GM13976 (cell line): ENCODE results near the gene BPIFB6.

Experiments
- DNase-seq: peaks from one replicate; pipeline ENCODE4 v3.0.0; 2012; ENCODE audit warnings: low spot score
- in situ Hi-C: fragments of 300-500 bp; cut with MboI; formaldehyde crosslinking; loops from one replicate; pipeline ENCODE4 v1.12.0; 2022; ENCODE audit warnings: low sequenced_read_pairs, mixed read lengths, inconsistent platforms; ENCODE audit not compliant: unreplicated experiment
- TF ChIP-seq, protein P1 (sequence below): IDR thresholded peaks from 2 replicates; pipeline ENCODE4 v1.5.1; 2012; ENCODE audit warnings: borderline replicate concordance, mild to moderate bottlenecking; ENCODE audit not compliant: insufficient read depth; ENCODE audit errors: extremely low read depth, missing control alignments, control extremely low read depth

The BPIFB6 gene

DNA sequence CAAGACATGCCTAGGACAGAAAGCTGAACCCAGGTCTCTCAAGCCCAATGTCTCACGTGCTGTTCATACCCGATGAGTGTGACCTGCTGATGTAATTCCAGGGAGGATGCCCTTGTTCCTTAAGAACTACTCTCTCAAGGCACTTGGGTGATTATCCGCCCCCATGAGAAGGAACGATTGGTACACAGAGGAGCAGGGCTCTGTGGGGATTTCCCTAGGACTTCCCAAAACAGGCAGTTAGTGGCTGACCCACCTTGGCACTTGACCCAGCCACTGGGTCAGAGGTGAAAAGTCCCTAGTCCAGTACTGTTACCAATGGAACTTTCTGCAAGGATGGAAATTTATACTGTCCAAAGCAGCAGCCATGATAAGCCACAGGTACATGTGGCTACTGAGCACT, 9.2 kb upstream of the BPIFB6 start:
- no peak for DNase-seq
- in situ Hi-C loops, result no loop called here
- TF ChIP-seq, protein P1, sequence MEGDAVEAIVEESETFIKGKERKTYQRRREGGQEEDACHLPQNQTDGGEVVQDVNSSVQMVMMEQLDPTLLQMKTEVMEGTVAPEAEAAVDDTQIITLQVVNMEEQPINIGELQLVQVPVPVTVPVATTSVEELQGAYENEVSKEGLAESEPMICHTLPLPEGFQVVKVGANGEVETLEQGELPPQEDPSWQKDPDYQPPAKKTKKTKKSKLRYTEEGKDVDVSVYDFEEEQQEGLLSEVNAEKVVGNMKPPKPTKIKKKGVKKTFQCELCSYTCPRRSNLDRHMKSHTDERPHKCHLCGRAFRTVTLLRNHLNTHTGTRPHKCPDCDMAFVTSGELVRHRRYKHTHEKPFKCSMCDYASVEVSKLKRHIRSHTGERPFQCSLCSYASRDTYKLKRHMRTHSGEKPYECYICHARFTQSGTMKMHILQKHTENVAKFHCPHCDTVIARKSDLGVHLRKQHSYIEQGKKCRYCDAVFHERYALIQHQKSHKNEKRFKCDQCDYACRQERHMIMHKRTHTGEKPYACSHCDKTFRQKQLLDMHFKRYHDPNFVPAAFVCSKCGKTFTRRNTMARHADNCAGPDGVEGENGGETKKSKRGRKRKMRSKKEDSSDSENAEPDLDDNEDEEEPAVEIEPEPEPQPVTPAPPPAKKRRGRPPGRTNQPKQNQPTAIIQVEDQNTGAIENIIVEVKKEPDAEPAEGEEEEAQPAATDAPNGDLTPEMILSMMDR, result no peak

DNA sequence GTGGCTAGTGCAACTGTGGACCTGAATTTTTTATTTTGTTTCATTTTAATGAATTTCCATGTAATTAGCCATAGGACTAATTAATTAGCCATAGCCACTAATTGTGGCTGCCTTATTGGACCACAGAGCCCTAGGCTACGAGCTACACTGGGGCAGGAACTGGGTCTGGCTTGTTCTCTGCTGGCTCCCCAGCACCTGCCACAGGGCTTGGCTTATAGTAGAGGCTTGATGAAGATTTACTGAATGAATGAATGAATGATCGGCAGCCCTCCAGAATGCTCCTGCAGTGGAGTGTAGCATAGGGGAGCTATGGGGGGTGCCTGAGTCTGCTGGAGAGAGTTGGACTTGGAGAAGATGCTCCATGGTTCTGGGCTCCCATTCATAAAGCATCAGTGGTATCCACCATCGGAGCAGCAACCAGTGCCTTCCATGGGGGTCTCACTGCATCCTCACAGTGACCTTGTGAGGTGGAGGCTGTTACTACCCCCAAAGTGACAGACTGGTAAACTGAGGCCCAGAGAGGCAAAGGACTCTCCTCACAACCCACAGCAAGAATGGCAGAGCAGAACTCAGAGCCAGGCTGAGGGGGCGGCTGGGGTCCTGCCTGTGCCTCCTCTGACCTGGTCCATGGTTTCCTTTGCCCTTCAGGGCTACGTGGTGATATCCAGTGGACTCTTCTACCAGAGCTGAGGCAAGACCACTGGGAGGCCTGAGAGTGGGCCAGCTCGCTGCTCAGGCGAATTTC, 8.6 kb upstream of the BPIFB6 start:
- in situ Hi-C loops, result no loop called here
- no peak for DNase-seq
- TF ChIP-seq, protein P1, result no peak

DNA sequence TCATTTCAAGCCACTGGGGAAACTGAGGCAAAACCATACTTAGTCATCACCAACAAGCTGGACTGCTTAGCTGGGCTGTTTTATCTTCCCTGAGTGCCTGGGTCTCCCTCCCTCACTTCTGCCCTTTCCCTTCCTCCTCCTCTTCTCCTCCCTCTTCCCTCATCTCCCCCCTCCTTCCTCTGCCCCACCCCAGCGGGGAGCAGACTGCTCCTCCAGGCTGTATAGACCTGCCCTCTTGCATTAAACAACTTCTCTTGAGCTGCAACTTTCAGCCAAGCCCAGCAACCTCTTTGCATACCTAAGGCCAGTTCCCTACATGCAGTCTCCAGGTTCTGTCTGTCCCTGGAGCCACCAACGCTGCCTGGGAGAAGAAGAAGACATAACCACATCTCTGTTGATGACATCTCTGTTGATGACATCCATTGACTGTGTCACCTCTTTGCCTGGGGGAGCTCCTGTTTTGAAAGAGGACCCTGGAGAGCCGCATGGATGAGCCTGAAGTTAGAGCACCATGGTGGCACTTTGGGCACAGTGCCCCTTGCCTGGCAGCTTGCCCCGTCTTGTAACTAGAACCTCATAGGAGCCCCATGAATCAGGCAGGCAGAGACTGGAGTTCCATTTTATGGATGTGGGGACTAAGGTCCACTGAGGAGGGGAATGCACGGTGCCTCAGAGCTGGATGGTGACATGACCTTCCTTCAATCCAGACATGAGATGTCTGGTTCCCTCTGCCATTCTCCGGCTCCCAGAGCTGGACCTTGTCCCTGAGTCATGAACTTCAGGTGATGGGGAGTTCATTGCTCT, 7.8 kb upstream of the BPIFB6 start:
- DNase-seq, result no peak
- TF ChIP-seq, protein P1, result no peak
- in situ Hi-C loops, result no loop called here

DNA sequence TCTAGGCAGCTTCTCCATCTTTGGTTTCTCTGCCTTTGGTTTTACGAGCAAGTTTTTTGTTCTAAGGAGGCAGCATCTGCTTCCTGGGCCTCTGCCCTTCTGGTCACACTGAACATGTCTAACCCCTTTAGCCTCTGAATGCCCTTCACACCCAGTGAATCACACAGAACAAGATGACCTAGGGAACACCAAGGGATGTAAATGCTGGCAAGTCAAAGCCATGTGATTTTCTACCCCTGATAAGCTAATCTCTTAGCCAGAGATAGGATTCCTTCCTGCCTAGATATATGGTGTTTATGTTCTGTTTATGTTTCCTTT, 7.2 kb upstream of the BPIFB6 start:
- TF ChIP-seq, protein P1, result no peak
- no peak for DNase-seq
- in situ Hi-C loops, result no loop called here

DNA sequence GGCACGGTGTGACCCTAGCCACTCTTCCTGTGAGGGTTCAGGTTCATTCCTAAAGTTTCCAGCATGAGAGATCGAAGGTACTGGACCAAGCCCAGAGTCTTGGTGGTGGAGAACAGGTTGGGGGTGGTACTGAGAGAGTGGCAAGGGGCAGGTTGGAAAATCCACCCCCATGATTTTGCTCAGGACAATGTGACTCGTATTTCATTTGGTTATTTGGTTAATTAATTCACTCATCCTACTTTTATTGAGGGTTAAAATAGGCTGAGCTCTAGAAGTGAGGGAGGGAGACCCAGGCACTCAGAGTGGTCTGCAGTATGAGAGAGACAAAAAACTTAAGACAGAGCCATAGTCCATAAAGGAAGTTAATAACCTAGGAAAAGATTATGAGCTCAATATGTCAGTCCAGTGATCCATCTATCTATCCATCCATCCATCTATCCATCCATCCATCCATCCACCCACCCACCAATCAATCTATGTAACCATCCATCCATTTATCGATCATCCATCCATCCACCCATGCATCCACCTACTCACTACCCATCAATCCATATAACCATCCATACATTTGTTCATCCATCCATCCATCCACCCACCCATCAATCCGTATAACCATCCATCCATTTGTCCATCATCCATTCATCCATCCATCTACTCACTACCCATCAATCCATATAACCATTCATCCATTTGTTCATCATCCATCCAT, 6.7 kb upstream of the BPIFB6 start:
- in situ Hi-C loops, result no loop called here
- DNase-seq, result no peak
- TF ChIP-seq, protein P1, result no peak

DNA sequence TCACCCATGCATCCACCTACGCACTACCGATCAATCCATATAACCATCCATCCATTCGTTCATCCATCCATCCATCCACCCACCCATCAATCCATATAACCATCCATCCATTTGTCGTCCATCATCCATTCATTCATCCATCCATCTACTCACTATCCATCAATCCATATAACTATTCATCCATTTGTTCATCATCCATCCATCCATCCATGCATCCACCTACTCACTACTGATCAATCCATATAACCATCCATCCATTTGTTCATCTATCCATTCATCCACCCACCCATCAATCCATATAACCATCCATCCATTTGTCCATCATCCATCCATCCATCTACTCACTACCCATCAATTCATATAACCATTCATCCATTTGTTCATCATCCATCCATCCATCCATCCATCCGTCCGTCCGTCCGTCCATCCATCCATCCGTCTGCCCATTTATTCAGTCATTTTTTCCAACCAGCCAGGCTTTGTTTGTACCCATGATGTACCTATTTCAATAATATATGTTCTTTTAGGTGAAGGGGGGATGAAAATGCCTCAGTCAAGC, 6.1 kb upstream of the BPIFB6 start:
- in situ Hi-C loops, result no loop called here
- no peak for DNase-seq
- TF ChIP-seq, protein P1, result no peak
